Activated T-helper 1 cell treated with anti-CD3 and anti-CD28 coated beads, Interleukin-12 subunit alpha, Interleukin-12 subunit beta, Interleukin-2, Interleukin-4 antibody, amounts not matched to agents 30 ng/mL and 10 ng/mL and 1 ng/mL, durations not matched to agents 14 hours and 24 hours and 36 hours (primary cell): Measurements from ENCODE around the gene MICAL3. TPM values are rescaled to one million over a fixed set of nuclear protein-coding genes. Genes with fewer than 3 reads are reported as not detected.

ENCODE experiments used
- DNase-seq: peaks from one replicate; pipeline ENCODE4 v3.0.0; 2021; ENCODE audit warnings: low spot score
- H3K27ac Mint-ChIP-seq: one replicate; pipeline ENCODE4 v1.8.0; 2021; ENCODE audit warnings: mild to moderate bottlenecking, mixed read lengths
- H3K27me3 Mint-ChIP-seq: one replicate; pipeline ENCODE4 v1.8.0; 2022; ENCODE audit warnings: mild to moderate bottlenecking, moderate library complexity, mixed read lengths; ENCODE audit not compliant: insufficient read depth
- H3K36me3 Mint-ChIP-seq: one replicate; pipeline ENCODE4 v1.8.0; 2021; ENCODE audit warnings: low read depth, mixed read lengths
- H3K4me1 Mint-ChIP-seq: one replicate; pipeline ENCODE4 v1.8.0; 2021; ENCODE audit warnings: low read depth, mixed read lengths
- H3K4me3 Mint-ChIP-seq: one replicate; pipeline ENCODE4 v1.8.0; 2021; ENCODE audit warnings: mild to moderate bottlenecking, moderate library complexity, mixed read lengths
- H3K9me3 Mint-ChIP-seq: one replicate; pipeline ENCODE4 v1.8.0; 2021; ENCODE audit warnings: mixed read lengths
- intact Hi-C: fragments of 100-400 bp; cut with micrococcal nuclease; formaldehyde crosslinking; loops from one replicate; pipeline ENCODE4 v1.15.1; 2024
- total RNA-seq: library from RNA; stranded (reverse); gene quantifications from 2 replicates; pipeline ENCODE4 v1.2.3, GENCODE V29; 2022

The MICAL3 gene
- total RNA-seq, 1 donor from 2014 or later: 50.6 TPM

DNA sequence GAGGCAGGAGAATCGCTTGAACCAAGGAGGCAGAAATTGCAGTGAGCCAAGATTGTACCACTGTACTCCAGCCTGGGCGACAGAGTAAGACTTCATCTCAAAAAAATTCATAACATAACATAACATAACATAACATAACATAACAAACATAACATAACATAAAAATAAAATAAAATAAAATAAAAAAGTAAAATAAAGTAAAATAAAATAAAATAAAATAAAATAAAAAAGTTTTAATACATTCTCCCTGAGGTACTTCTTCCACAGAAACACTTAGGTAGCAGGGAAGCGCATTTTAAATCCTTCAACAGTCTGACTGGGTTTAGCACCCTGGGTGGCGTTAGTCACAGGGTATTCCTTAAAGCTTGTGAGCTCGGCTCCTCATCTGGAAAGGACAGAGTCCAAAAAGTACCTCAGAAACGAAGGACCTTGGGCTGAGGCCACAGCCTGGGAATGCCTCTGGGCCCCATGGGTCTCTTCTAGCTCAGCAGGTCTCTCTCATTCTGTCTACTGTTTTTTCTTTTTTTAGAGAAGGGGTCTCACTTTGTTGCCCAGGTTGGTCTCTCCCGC is 41.7 kb downstream of the MICAL3 start:
- Mint-ChIP-seq H3K4me1 (peaks cover 28% of the 10 kb centered on the region), H3K9me3 (no peaks in the 10 kb centered on the region), H3K27ac (no peak overlapping the region), H3K4me3 (no peak overlapping the region), H3K36me3 (no peaks in the 10 kb centered on the region), H3K27me3 (no peaks in the 10 kb centered on the region)
- intact Hi-C loops: no loop called here
- DNase-seq: no peak

GRCh38 chr22:17981497-17981896 is 42.9 kb downstream of the MICAL3 start:
- H3K4me3 Mint-ChIP-seq: no peak overlapping the region
- H3K36me3 Mint-ChIP-seq: no peaks in the 10 kb centered on the region
- DNase-seq: no peak
- H3K27ac Mint-ChIP-seq: no peak overlapping the region
- H3K27me3 Mint-ChIP-seq: no peaks in the 10 kb centered on the region
- H3K9me3 Mint-ChIP-seq: no peaks in the 10 kb centered on the region
- peaks cover 28% of the 10 kb centered on the region for H3K4me1 Mint-ChIP-seq
- intact Hi-C loops: loop anchor here (2.0 kb wide), 1 partner anchor 19 kb away; no protein-coding TSS in a partner anchor

- Mint-ChIP-seq H3K4me3 (peak overlapping the region; percentile 77), H3K9me3 (no peaks in the 10 kb centered on the region), H3K27me3 (no peaks in the 10 kb centered on the region), H3K4me1 (peaks cover 28% of the 10 kb centered on the region), H3K27ac (peak overlapping the region; percentile 43), H3K36me3 (no peaks in the 10 kb centered on the region)
- peak; percentile 11 for DNase-seq
- intact Hi-C loops: loop anchor here (2.0 kb wide), 1 partner anchor 20 kb away; no protein-coding TSS in a partner anchor
Measured at GRCh38 chr22:17980638-17981051, 43.7 kb downstream of the MICAL3 start.

- no peaks in the 10 kb centered on the region for H3K27me3 Mint-ChIP-seq
- H3K4me3 Mint-ChIP-seq: peak overlapping the region; percentile 77
- no peaks in the 10 kb centered on the region for H3K9me3 Mint-ChIP-seq
- DNase-seq: no peak
- H3K36me3 Mint-ChIP-seq: no peaks in the 10 kb centered on the region
- intact Hi-C loops: loop anchor here (2.0 kb wide), 1 partner anchor 21 kb away; no protein-coding TSS in a partner anchor
- peaks cover 33% of the 10 kb centered on the region for H3K4me1 Mint-ChIP-seq
- H3K27ac Mint-ChIP-seq: no peak overlapping the region
Measured at GRCh38 chr22:17980015-17980590, 44.3 kb downstream of the MICAL3 start.

GRCh38 chr22:17978027-17978426 is 46.3 kb downstream of the MICAL3 start:
- no peak overlapping the region for H3K4me3 Mint-ChIP-seq
- no peaks in the 10 kb centered on the region for H3K27me3 Mint-ChIP-seq
- intact Hi-C loops: no loop called here
- H3K36me3 Mint-ChIP-seq: no peaks in the 10 kb centered on the region
- no peak for DNase-seq
- H3K4me1 Mint-ChIP-seq: peaks cover 27% of the 10 kb centered on the region
- H3K27ac Mint-ChIP-seq: no peak overlapping the region
- H3K9me3 Mint-ChIP-seq: no peaks in the 10 kb centered on the region

DNA sequence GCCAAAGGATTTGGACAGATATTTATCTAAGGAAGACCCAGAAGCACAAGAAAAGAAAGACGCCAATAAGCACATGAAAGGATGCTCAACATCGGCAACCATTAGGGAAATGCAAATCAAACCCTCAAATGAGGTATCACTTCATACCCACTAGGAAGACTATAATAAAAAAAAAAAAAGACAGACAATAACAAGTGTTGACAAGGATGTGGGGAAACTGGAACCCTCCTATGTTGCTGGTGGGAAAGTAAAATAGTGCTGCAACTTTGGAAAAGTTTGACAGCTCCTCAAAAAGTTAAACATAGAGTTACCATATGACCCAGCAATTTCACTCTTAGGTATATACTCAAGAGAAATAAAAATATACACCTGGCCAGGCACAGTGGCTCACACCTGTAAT is 47.0 kb downstream of the MICAL3 start:
- Mint-ChIP-seq H3K36me3 (no peaks in the 10 kb centered on the region), H3K4me1 (peaks cover 27% of the 10 kb centered on the region), H3K27me3 (no peaks in the 10 kb centered on the region), H3K27ac (no peak overlapping the region), H3K4me3 (no peak overlapping the region), H3K9me3 (no peaks in the 10 kb centered on the region)
- no peak for DNase-seq
- intact Hi-C loops: no loop called here

DNA sequence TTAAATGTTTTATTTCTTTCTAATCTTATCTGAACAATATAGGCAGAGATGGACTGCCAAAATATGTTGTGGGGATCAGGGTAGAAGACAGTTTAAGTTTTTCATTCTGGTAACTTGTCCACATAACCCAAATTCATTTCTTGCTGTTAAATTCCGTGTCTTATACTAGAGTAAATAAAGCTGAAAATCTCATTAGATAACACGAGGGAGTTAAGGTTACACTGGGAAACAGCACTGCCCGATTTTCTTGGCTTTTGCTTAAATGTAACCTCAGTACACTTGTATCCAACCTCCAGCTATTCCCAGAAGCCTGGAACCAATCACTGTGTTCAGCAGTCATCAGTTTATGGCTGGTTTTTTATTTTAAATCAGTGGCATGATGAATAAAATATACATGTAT is 48.2 kb downstream of the MICAL3 start:
- Mint-ChIP-seq H3K4me3 (no peak overlapping the region), H3K4me1 (peaks cover 22% of the 10 kb centered on the region), H3K9me3 (no peaks in the 10 kb centered on the region), H3K27ac (no peak overlapping the region), H3K27me3 (no peaks in the 10 kb centered on the region), H3K36me3 (no peaks in the 10 kb centered on the region)
- no peak for DNase-seq
- intact Hi-C loops: no loop called here

DNA sequence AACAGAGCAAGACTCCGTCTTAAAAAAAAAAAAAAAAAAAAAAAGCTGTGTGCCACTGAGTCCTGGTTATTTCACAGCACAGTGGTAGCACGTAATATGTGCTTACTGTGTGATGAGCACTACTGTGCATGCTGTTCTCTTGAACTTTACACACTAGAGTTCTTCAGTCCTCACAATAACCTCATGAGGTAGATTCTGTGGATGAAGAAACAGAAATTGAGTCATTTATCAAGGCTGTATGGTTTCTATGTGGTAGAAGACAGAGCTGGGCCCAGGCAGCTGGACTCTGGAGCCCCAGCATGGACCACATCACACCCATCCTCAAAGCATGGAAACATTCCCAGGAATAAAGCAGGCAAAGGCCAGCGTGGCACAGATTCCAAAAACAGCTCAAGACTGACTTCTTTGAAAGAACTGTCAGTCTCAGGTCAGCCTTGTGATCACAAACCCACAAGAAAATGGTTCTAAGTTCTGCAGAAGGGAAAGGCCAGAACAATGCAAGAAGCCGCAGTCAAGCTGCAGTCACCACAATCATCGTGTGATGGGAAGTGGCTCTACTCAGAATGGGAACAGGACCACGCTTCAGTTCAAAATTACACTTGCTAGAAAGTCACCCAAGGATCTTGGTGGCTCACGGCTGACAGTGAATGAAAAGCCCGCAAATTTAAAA is 49.5 kb downstream of the MICAL3 start:
- Mint-ChIP-seq H3K4me3 (no peak overlapping the region), H3K27me3 (no peaks in the 10 kb centered on the region), H3K9me3 (no peaks in the 10 kb centered on the region), H3K36me3 (no peaks in the 10 kb centered on the region), H3K27ac (no peak overlapping the region), H3K4me1 (peaks cover 10% of the 10 kb centered on the region)
- intact Hi-C loops: no loop called here
- DNase-seq: peak; percentile 3

- no peaks in the 10 kb centered on the region for H3K9me3 Mint-ChIP-seq
- intact Hi-C loops: no loop called here
- no peaks in the 10 kb centered on the region for H3K36me3 Mint-ChIP-seq
- H3K27me3 Mint-ChIP-seq: no peaks in the 10 kb centered on the region
- no peak overlapping the region for H3K27ac Mint-ChIP-seq
- H3K4me3 Mint-ChIP-seq: peak overlapping the region; percentile 7
- peaks cover 10% of the 10 kb centered on the region for H3K4me1 Mint-ChIP-seq
- DNase-seq: no peak
Measured at GRCh38 chr22:17974087-17974486, 50.3 kb downstream of the MICAL3 start.

DNA sequence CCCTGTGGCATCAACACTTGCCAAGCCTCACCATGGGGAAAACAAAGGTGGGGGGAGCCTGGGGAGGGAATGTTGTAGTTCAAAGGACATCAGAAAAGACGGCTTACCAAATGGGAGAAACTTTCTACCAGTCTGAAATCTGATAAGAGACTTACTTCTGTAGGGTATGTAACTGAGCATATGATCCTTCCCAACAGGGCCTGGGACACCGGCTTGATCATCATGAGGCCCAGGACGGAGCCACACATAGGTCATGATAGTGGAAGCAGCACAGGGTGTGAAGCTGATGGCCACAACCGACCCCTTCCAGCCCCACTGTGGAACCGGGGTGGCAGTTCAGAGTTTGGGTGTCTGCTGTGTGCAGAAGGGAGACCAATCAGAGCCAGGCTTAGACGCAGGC is 51.1 kb downstream of the MICAL3 start:
- Mint-ChIP-seq H3K4me1 (peaks cover 10% of the 10 kb centered on the region), H3K36me3 (no peaks in the 10 kb centered on the region), H3K27ac (no peak overlapping the region), H3K4me3 (no peak overlapping the region), H3K27me3 (no peaks in the 10 kb centered on the region), H3K9me3 (no peaks in the 10 kb centered on the region)
- intact Hi-C loops: no loop called here
- no peak for DNase-seq

DNA sequence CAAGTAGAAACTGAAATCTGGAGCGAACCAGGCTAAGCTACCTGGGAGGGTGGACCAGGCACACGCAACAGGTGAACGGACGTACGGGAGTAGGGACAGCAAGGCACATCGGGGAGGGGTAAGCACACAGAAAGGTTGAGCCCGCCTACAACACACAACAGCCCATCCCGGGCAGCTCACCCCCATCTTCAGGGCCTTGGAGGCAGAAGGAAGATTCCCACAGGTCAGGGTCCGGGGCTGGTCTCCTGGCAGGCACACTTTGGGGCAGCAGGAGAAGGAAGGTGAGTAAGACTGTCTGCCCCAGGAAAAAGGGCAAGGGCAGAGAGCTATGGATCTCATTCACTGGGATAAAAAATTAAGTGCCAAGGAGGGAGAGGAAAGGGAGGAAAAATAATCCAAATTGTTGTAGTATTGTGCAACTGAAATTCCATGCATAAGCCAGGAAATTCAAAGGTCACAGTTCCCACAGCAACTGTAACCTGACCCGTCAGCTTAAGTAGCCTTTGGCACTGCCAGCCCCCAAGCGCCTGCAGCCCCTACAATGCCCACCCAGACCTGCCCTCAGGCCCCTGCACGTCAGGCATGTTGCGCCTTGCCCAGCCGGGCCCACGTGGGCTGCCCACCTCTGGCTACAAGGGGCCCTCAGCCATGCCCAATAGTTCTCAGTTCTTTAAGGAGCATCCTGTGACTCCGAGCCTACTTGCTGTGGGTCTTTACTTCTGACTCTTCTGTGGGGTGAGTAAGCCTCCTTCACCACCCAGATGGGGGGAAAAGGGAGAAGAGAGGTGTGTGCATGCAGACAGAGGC is 51.8 kb downstream of the MICAL3 start:
- intact Hi-C loops: no loop called here
- no peak overlapping the region for H3K27ac Mint-ChIP-seq
- H3K4me3 Mint-ChIP-seq: no peak overlapping the region
- no peaks in the 10 kb centered on the region for H3K27me3 Mint-ChIP-seq
- H3K4me1 Mint-ChIP-seq: peaks cover 10% of the 10 kb centered on the region
- no peaks in the 10 kb centered on the region for H3K36me3 Mint-ChIP-seq
- no peak for DNase-seq
- no peaks in the 10 kb centered on the region for H3K9me3 Mint-ChIP-seq

GRCh38 chr22:17971711-17972110 is 52.6 kb downstream of the MICAL3 start:
- no peaks in the 10 kb centered on the region for H3K36me3 Mint-ChIP-seq
- H3K27me3 Mint-ChIP-seq: no peaks in the 10 kb centered on the region
- DNase-seq: no peak
- peaks cover 10% of the 10 kb centered on the region for H3K4me1 Mint-ChIP-seq
- H3K9me3 Mint-ChIP-seq: no peaks in the 10 kb centered on the region
- no peak overlapping the region for H3K4me3 Mint-ChIP-seq
- intact Hi-C loops: no loop called here
- H3K27ac Mint-ChIP-seq: no peak overlapping the region

DNA sequence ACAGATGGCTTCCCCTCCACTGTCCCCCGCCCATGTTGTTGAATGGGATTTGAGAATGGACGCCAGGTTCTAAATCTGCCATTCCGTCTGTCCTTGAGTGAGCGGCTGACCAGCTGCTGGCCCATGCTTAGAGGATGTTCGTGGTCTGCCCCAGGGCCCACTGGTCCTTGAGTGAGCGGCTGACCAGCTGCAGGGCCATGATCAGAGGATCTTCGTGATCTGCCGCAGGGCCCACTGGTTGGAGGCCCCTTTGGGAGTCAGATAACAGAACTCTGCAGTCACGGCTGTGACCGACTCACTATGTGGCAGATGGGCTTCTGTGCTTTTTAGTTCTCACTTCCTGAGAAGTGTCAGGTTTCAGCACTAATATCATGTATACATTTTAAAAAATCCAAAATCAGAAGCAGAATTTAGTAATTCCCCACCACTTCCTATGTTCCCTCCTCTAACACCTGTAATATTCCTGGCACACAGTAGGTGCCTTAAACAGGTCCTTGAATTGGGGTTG is 54.1 kb downstream of the MICAL3 start:
- Mint-ChIP-seq H3K27ac (no peak overlapping the region), H3K4me1 (peaks cover 6% of the 10 kb centered on the region), H3K27me3 (no peaks in the 10 kb centered on the region), H3K9me3 (no peaks in the 10 kb centered on the region), H3K36me3 (no peaks in the 10 kb centered on the region), H3K4me3 (no peak overlapping the region)
- intact Hi-C loops: no loop called here
- DNase-seq: no peak
